Keratinocyte (primary cell): ENCODE results near the gene CDS2. TPM values are rescaled to one million over a fixed set of nuclear protein-coding genes. Genes with fewer than 3 reads are reported as not detected.

ENCODE experiments used
- DNase-seq: peaks from one replicate; pipeline ENCODE4 v3.0.0-alpha.2; 2011; ENCODE audit warnings: low read depth, missing footprints, low spot score
- FAIRE-seq: peaks from 2 replicates; lab custom pipeline; 2011; peaks lifted over from hg19 to GRCh38; lab: Jason Lieb, UNC
- H2AFZ ChIP-seq: 2 replicates; pipeline ENCODE4 v1.6.0; 2012; ENCODE audit warnings: low read length, control low read depth, inconsistent platforms; ENCODE audit not compliant: control insufficient read depth
- H3K27ac ChIP-seq: 2 replicates; pipeline ENCODE4 v1.5.1; 2011; ENCODE audit warnings: low read length; ENCODE audit not compliant: control insufficient read depth, insufficient read depth
- H3K27me3 ChIP-seq: 3 replicates; pipeline ENCODE4 v1.6.0; 2011; ENCODE audit warnings: low read length; ENCODE audit not compliant: control insufficient read depth, insufficient read depth; ENCODE audit errors: extremely low read depth
- H3K36me3 ChIP-seq, 2 experiments: 2 replicates in 1 of 2; 3 replicates in 1 of 2; pipeline ENCODE4 v1.5.1; 2011; ENCODE audit warnings: low read length in 2 of 2, mild to moderate bottlenecking in 1 of 2; ENCODE audit not compliant: control insufficient read depth in 2 of 2, insufficient read depth in 2 of 2; ENCODE audit errors: extremely low read depth in 1 of 2
- H3K4me1 ChIP-seq: 3 replicates; pipeline ENCODE4 v1.5.1; 2011; ENCODE audit warnings: low read length; ENCODE audit not compliant: control insufficient read depth, insufficient read depth; ENCODE audit errors: extremely low read depth
- H3K4me2 ChIP-seq: 3 replicates; pipeline ENCODE4 v1.6.0; 2011; ENCODE audit warnings: low read depth, low read length; ENCODE audit not compliant: control insufficient read depth, insufficient read depth; ENCODE audit errors: extremely low read depth
- H3K4me3 ChIP-seq, 3 experiments: fragments of 200-600 bp in 1 of 3; sonication (generic) in 1 of 3; 2 replicates in 2 of 3; 3 replicates in 1 of 3; pipeline ENCODE4 v1.5.1; 2011 to 2016; ENCODE audit warnings: low read length in 3 of 3, mild to moderate bottlenecking in 3 of 3, control low read depth in 2 of 3, inconsistent platforms in 1 of 3, low read depth in 1 of 3, mixed read lengths in 1 of 3, mixed run types in 1 of 3, moderate library complexity in 1 of 3; ENCODE audit not compliant: control insufficient read depth in 2 of 3, insufficient read depth in 2 of 3; ENCODE audit errors: extremely low read depth in 1 of 3
- H3K79me2 ChIP-seq: 2 replicates; pipeline ENCODE4 v1.6.0; 2012; ENCODE audit warnings: low read length; ENCODE audit not compliant: control insufficient read depth, insufficient read depth
- H3K9ac ChIP-seq: 3 replicates; pipeline ENCODE4 v1.6.0; 2011; ENCODE audit warnings: low read length; ENCODE audit not compliant: control insufficient read depth, insufficient read depth; ENCODE audit errors: extremely low read depth
- H3K9me1 ChIP-seq: 3 replicates; pipeline ENCODE4 v1.6.0; 2011; ENCODE audit warnings: low read length; ENCODE audit not compliant: control insufficient read depth, insufficient read depth; ENCODE audit errors: extremely low read depth
- H3K9me3 ChIP-seq: 2 replicates; pipeline ENCODE4 v1.5.1; 2012; ENCODE audit warnings: low read depth, low read length; ENCODE audit not compliant: control insufficient read depth
- H4K20me1 ChIP-seq: 3 replicates; pipeline ENCODE4 v1.6.0; 2011; ENCODE audit warnings: low read length; ENCODE audit not compliant: control insufficient read depth, insufficient read depth; ENCODE audit errors: extremely low read depth
- EZH2 ChIP-seq: IDR thresholded peaks from one replicate; pipeline ENCODE4 v1.6.1; 2012; ENCODE audit warnings: inconsistent platforms, mild to moderate bottlenecking, low read length, moderate library complexity
- dilution Hi-C: fragments of 300-500 bp; cut with MboI; formaldehyde crosslinking; loops from one replicate; pipeline ENCODE4 v1.7.0; 2020; ENCODE audit warnings: low sequenced_read_pairs; ENCODE audit not compliant: extremely low pct_ligation_motif_present
- polyA plus RNA-seq, 5 experiments: library from polyadenylated mRNA; depleted of rRNA in 3 of 5; stranded (reverse) in 3 of 5; stranded (forward) in 1 of 5; unstranded in 1 of 5; fragments of >200 nt; gene quantifications; 1 replicate in 1 of 5; 2 replicates in 3 of 5; 3 replicates in 1 of 5; pipeline versions ENCODE4 v1.2.1 to v1.2.3, GENCODE V29; 2011 to 2012; ENCODE audit warnings: missing spikeins in 2 of 5, low read depth in 1 of 5, low replicate concordance in 1 of 5
- TF ChIP-seq, protein P1 (sequence below), 3 experiments: IDR thresholded peaks in 1 of 3; conservative IDR thresholded peaks in 1 of 3; optimal IDR thresholded peaks in 1 of 3; 2 replicates in 2 of 3; 3 replicates in 1 of 3; pipeline versions ENCODE3 to v1.5.1; 2011; ENCODE audit warnings: low read length in 3 of 3, mild to moderate bottlenecking in 3 of 3, moderate library complexity in 2 of 3, control low read depth in 1 of 3, inconsistent platforms in 1 of 3; ENCODE audit not compliant: insufficient read depth in 2 of 3; ENCODE audit errors: extremely low read depth in 1 of 3

Gene CDS2
- polyA plus RNA-seq, 1 donor (not counting 4 experiments of a cell fraction or from before 2014, with no cell fraction given), result 67.1 TPM

DNA sequence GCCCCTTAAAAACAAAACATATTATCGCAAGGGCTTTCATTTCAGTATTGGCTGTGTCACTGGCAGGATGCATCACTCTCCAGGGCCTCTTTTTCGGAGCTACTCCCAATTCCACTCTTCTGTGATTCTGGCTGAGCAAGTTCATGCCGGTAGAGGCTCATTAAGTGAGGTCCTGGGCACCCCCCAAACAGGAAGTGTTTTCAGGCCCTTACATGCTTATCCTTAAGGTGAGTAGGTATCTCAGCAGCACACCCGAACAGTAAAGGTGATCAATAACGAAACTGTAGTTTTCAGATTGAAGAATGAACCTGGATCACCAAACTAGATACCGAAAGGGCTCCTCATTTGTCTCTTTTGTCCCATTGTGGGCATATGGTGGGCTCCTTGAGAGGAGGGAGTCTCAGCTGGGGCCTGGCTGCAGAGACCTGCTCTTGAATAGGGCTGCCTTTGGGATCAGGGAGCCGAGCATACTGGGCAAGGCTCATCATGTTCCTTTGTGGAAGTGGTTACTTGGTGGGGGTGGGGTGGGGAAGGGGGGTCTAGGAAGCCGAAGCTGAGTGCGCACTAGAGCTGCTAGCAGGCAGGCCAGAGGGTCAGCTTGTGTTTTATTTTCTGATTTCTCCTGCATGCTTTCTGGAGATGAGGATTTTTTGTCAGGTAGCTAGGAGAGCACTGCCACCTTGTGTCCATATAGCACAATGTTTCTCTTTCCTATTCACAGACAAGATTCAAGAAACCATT, 65.2 kb downstream of the CDS2 start:
- Histone ChIP-seq H3K36me3 (peaks cover 5 to 14% of the 10 kb centered on the region in 2 experiments), H3K4me2 (peak overlapping the region; percentile 86), H3K9me1 (no peaks in the 10 kb centered on the region), H3K4me1 (peaks cover 10% of the 10 kb centered on the region), H2AFZ (peak overlapping the region; percentile 56), H3K4me3 (peak overlapping the region in 2 of 3 experiments; percentile 50 to 64), H3K27me3 (no peaks in the 10 kb centered on the region), H3K9me3 (no peaks in the 10 kb centered on the region), H3K27ac (peak overlapping the region; percentile 70), H3K79me2 (no peaks in the 10 kb centered on the region), H3K9ac (peak overlapping the region; percentile 61), H4K20me1 (no peaks in the 10 kb centered on the region)
- dilution Hi-C loops, result no loop called here
- DNase-seq (peak; percentile 38), FAIRE-seq (peak; percentile 97)
- TF ChIP-seq, protein P1, sequence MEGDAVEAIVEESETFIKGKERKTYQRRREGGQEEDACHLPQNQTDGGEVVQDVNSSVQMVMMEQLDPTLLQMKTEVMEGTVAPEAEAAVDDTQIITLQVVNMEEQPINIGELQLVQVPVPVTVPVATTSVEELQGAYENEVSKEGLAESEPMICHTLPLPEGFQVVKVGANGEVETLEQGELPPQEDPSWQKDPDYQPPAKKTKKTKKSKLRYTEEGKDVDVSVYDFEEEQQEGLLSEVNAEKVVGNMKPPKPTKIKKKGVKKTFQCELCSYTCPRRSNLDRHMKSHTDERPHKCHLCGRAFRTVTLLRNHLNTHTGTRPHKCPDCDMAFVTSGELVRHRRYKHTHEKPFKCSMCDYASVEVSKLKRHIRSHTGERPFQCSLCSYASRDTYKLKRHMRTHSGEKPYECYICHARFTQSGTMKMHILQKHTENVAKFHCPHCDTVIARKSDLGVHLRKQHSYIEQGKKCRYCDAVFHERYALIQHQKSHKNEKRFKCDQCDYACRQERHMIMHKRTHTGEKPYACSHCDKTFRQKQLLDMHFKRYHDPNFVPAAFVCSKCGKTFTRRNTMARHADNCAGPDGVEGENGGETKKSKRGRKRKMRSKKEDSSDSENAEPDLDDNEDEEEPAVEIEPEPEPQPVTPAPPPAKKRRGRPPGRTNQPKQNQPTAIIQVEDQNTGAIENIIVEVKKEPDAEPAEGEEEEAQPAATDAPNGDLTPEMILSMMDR (optimal IDR thresholded peaks at IDR 0.05 in 1 of 3, IDR thresholded peaks at IDR 0.05 in 1 of 3, conservative IDR thresholded peaks at IDR 0.05 in 1 of 3; ENCODE audit: extremely low read depth in 1 of 3, insufficient read depth in 2 of 3, low read length in 3 of 3), result peak; percentile 49 to 70 (median 61)
- TF ChIP-seq EZH2, result no peak

DNA sequence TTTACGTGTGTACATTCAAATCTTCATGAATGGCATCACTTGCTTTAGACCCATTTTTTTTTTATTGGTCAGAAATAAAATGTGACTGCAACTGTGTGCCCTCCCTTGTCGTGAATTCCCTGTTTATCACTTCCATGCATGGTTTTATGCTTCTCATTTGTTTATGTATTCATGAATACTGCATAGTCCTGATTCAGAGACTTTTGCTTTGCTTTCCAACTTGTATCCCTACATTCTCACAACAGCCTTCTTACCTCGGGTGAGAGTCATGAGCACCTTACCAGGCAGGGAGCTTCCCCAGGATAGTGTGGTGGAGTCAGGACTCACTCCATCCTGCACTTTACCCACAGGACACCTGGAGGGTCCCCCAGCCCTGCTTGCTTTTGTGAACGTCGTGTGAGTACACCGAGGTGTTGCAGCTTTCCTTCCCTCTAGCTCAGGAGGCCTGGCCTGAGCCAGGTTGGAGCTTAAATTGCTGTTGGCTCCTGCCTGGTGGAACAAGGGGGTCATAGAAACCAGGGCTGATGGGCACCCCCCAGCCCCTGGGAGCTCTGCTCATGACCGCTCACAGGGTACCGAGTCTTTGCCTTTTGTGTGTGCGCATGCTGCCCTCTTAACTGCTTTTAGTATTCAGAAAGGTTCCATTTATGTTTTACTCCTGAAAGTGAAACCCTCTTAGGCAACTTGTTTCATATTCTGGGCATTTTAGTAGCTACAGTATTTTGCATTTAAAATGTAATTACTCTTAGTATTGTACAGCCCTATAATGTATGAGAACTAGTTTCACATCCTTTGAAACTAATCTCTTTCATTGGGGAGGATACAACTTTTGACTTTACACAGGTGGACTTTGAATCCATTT, 66.0 kb downstream of the CDS2 start:
- DNase-seq (no peak), FAIRE-seq (no peak)
- H2AFZ ChIP-seq, result no peak overlapping the region
- H3K4me1 ChIP-seq, result peaks cover 10% of the 10 kb centered on the region
- TF ChIP-seq, protein P1 (optimal IDR thresholded peaks at IDR 0.05 in 1 of 3, IDR thresholded peaks at IDR 0.05 in 1 of 3, conservative IDR thresholded peaks at IDR 0.05 in 1 of 3; ENCODE audit: extremely low read depth in 1 of 3, insufficient read depth in 2 of 3, low read length in 3 of 3), result no peak
- TF ChIP-seq EZH2, result no peak
- no peaks in the 10 kb centered on the region for H3K79me2 ChIP-seq
- no peaks in the 10 kb centered on the region for H3K9me3 ChIP-seq
- no peaks in the 10 kb centered on the region for H3K9me1 ChIP-seq
- dilution Hi-C loops, result no loop called here
- H3K27me3 ChIP-seq, result no peaks in the 10 kb centered on the region
- H3K27ac ChIP-seq, result no peak overlapping the region
- H4K20me1 ChIP-seq, result no peaks in the 10 kb centered on the region
- H3K9ac ChIP-seq, result no peak overlapping the region
- H3K4me2 ChIP-seq, result no peak overlapping the region
- H3K4me3 ChIP-seq, result no peak overlapping the region
- H3K36me3 ChIP-seq, result peaks cover 5 to 18% of the 10 kb centered on the region in 2 experiments
